NB4 (cell line): Measurements from ENCODE around the gene FSTL5.

ENCODE experiments used
- CTCF ChIP-seq: IDR thresholded peaks from one replicate; pipeline ENCODE4 v1.5.1; 2012; ENCODE audit warnings: low read depth, low read length
- POLR2A ChIP-seq: IDR thresholded peaks from 2 replicates; pipeline ENCODE4 v1.6.1; 2011; ENCODE audit warnings: mild to moderate bottlenecking; ENCODE audit not compliant: insufficient read length; ENCODE audit errors: extremely low read depth

GRCh38 chr4:162015090-162015489 is 148.7 kb downstream of the FSTL5 start:
- no peak for TF ChIP-seq POLR2A
- no peak for TF ChIP-seq CTCF
